Ovary (tissue), 9 donors: ENCODE data around the gene CPTP. TPM values are rescaled to one million over a fixed set of nuclear protein-coding genes. Genes with fewer than 3 reads are reported as not detected.

Experiments used
- DNase-seq, 5 donors: peaks; one replicate each; pipeline ENCODE4 v3.0.0-alpha.2; 2019 to 2020
- H3K27ac ChIP-seq, 2 donors: fragments of 200-600 bp; one replicate each; pipeline versions ENCODE4 v1.5.1 to v1.8.0; 2019 to 2022
- H3K27me3 ChIP-seq: fragments of 200-600 bp; one replicate; pipeline ENCODE4 v1.8.0; 2022
- H3K36me3 ChIP-seq: fragments of 200-600 bp; sonication (generic); one replicate; pipeline ENCODE4 v1.5.1; 2019
- H3K4me1 ChIP-seq: one replicate; pipeline ENCODE4 v1.8.1; 2013; ENCODE audit warnings: mild to moderate bottlenecking, moderate library complexity; ENCODE audit not compliant: insufficient read depth
- H3K4me3 ChIP-seq: fragments of 200-600 bp; sonication (generic); one replicate; pipeline ENCODE4 v1.5.1; 2017
- H3K9me3 ChIP-seq, 2 donors: fragments of 200-600 bp in 1 of 2; sonication (generic) in 1 of 2; one replicate each; pipeline versions ENCODE4 v1.5.1 to v1.8.1; 2013 to 2019; ENCODE audit warnings: mild to moderate bottlenecking in 1 of 2, moderate library complexity in 1 of 2
- CTCF ChIP-seq, 3 donors: fragments of 450-650 bp in 2 of 3; fragments of 200-600 bp in 1 of 3; IDR thresholded peaks; one replicate each; pipeline versions ENCODE4 v1.5.1 to v1.8.0; 2016 to 2022; ENCODE audit warnings: antibody characterized with exemption in 3 of 3, mild to moderate bottlenecking in 1 of 3
- EP300 ChIP-seq: sonication (generic); formaldehyde crosslinking; IDR thresholded peaks from one replicate; pipeline ENCODE4 v1.6.1; 2017; ENCODE audit warnings: antibody characterized with exemption
- POLR2A ChIP-seq: fragments of 450-650 bp; IDR thresholded peaks from one replicate; pipeline ENCODE4 v1.6.1; 2017; ENCODE audit warnings: antibody characterized with exemption, mild to moderate bottlenecking, moderate library complexity
- WGBS, 3 donors: extraction: QIAGEN DNeasy Blood & Tissue Kit in 1 of 3; methylation state at CpG; one replicate each; pipeline versions ENCODE4 v1.1.5 to v1.1.7; 2013 to 2017; 5-methylcytosine and 5-hydroxymethylcytosine counted together
- intact Hi-C, 4 donors: fragments of 100-400 bp; cut with DNase I; formaldehyde crosslinking; loops; one replicate each; pipeline versions ENCODE4 v1.11.0 to v1.15.1; 2022 to 2023
- polyA plus RNA-seq, 2 donors: library from polyadenylated mRNA; stranded (reverse); fragments of 200-250 nt in 1 of 2; fragments of 350-450 nt in 1 of 2; fragmentation: Illumina TruSeq in 1 of 2; extraction: RNeasy Lipid Tissue Mini Kit (QIAGEN cat#74804) in 1 of 2; gene quantifications; one replicate each; pipeline ENCODE4 v1.2.3, GENCODE V29; 2013 to 2014
- total RNA-seq, 7 donors: library from RNA; depleted of rRNA in 2 of 7; stranded (reverse); fragments of >200 nt in 2 of 7; fragmentation: NEBNext Ultra II Directional in 3 of 7; extraction: Animal tissue kit (Norgen Biotek cat#: 25700) in 3 of 7; gene quantifications; one replicate each; pipeline versions ENCODE4 v1.1.0 to v1.2.4, GENCODE V29; 2016 to 2023
- donor health status: DM: no; HTN: no; CAD: no; lungs with moderate emphysema.
- donor health status: DM: no; HTN: no; CAD: no.
- donor health status: Bipolar disorder and iron deficiency.
- donor health status: DM: yes; HTN: yes; CAD: no.
- donor health status: DM: no; HTN: no; CAD: no.
- donor health status: DM: yes; HTN: yes; CAD: no.

Gene CPTP
- total and polyA plus RNA-seq, 9 donors: 2.4 to 21.0 (median 14.8) TPM

GRCh38 chr1:1351511-1352427 is 27.2 kb downstream of the CPTP start:
- H3K9me3 ChIP-seq: no peaks in the 10 kb centered on the region
- peaks cover 23% of the 10 kb centered on the region for H3K4me1 ChIP-seq
- TF ChIP-seq POLR2A (no peak), CTCF (IDR thresholded peaks at IDR 0.05) (no peak), EP300 (no peak)
- peak in 3 of 5 donors; percentile 63 to 71 (median 69) for DNase-seq
- WGBS, 3 donors: 40 to 42% (median 41%) methylated on average over 29 of the region's 29 CpGs
- intact Hi-C loops: no loop called here
- H3K27ac ChIP-seq: peak overlapping the region; percentile 21 to 72
- no peaks in the 10 kb centered on the region for H3K27me3 ChIP-seq
- H3K36me3 ChIP-seq: no peaks in the 10 kb centered on the region
- H3K4me3 ChIP-seq: no peak overlapping the region

DNA sequence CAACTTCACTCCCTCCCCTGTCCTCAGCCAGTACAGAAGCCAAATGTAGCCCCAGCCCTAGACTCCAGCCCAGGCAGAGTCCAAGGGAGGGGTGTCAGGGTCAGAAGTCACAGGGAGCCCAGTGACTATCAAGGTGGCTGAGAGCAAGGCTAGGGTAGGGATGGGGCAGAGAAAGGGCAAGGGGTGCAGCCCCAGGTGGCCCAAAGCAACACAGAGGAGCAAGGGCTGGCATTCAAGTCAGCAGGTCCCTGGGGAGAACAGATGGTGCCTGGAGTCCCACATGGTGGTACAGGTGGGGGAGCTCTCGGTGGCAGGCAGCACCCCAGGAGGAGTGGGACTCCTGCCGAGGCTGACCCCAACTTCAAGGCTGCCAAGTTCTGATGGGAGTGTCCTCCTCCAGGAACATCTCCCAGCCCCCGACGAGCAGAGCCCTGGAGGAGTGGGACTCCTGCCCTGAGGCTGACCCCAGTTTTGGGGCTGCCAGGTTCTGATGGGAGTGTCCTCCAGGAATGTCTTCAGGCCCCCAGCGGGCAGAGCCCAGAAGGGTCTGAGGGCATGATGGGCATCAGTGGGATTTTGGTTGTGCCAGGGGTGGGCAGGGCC is 28.3 kb downstream of the CPTP start:
- peaks cover 17% of the 10 kb centered on the region for H3K4me1 ChIP-seq
- intact Hi-C loops: no loop called here
- H3K9me3 ChIP-seq: no peaks in the 10 kb centered on the region
- no peak for DNase-seq
- H3K27ac ChIP-seq: no peak overlapping the region
- 22 to 33% (median 27%) methylated on average over 4 to 5 of the region's 5 CpGs for WGBS, 3 donors
- no peak overlapping the region for H3K4me3 ChIP-seq
- H3K27me3 ChIP-seq: no peaks in the 10 kb centered on the region
- TF ChIP-seq EP300 (no peak), POLR2A (no peak), CTCF (IDR thresholded peaks at IDR 0.05) (no peak)
- no peaks in the 10 kb centered on the region for H3K36me3 ChIP-seq

- WGBS, 3 donors: 62 to 78% (median 65%) methylated on average over 16 to 28 of the region's 28 CpGs
- no peak for DNase-seq
- Histone ChIP-seq H3K36me3 (no peaks in the 10 kb centered on the region), H3K4me3 (no peak overlapping the region), H3K9me3 (no peaks in the 10 kb centered on the region), H3K27ac (no peak overlapping the region), H3K27me3 (no peaks in the 10 kb centered on the region), H3K4me1 (peaks cover 12% of the 10 kb centered on the region)
- TF ChIP-seq EP300 (no peak), CTCF (IDR thresholded peaks at IDR 0.05) (no peak), POLR2A (no peak)
- intact Hi-C loops: no loop called here
Observed at GRCh38 chr1:1353389-1354151, 29.0 kb downstream of the CPTP start.
